Measurements from ENCODE around the gene AP2M1. TPM values are rescaled to one million over a fixed set of nuclear protein-coding genes. Genes with fewer than 3 reads are reported as not detected.

AP2M1 gene
- total and polyA plus RNA-seq, 4 donors: 71.9 to 200 (median 135) TPM

GRCh38 chr3:184180165-184180564, 5.5 kb downstream of the AP2M1 start:
- 92% methylated on average over 6 of the region's 6 CpGs for WGBS
- Histone ChIP-seq H3K4me1 (ENCODE audit: control insufficient read depth in 4 of 4, insufficient read depth in 4 of 4, low read length in 3 of 4) (peaks cover 6 to 29% (median 20%) of the 10 kb centered on the region in 4 donors), H3K27ac (ENCODE audit: low read depth in 1 of 2, low read length in 2 of 2) (no peak overlapping the region)

GRCh38 chr3:184181596-184181995, 6.9 kb downstream of the AP2M1 start:
- no peak overlapping the region for H3K27ac ChIP-seq (ENCODE audit: low read depth in 1 of 2, low read length in 2 of 2)

More at GRCh38 chr3:184180165-184180564, 5.5 kb downstream of the AP2M1 start:
- H3K27me3 ChIP-seq (ENCODE audit: control insufficient read depth in 4 of 4, insufficient read depth in 4 of 4, low read length in 3 of 4): no peaks in the 10 kb centered on the region
- no peaks in the 10 kb centered on the region for H3K9me3 ChIP-seq (ENCODE audit: control insufficient read depth in 4 of 4, low read length in 3 of 4)
- no peak overlapping the region for H3K4me3 ChIP-seq (ENCODE audit: low read depth in 1 of 3, low read length in 3 of 3)
- no peak for DNase-seq (ENCODE audit: low spot score)
- H3K9ac ChIP-seq (ENCODE audit: low read depth in 1 of 2, low read length in 2 of 2): no peak overlapping the region
- H3K36me3 ChIP-seq (ENCODE audit: control insufficient read depth in 4 of 4, insufficient read depth in 3 of 4, low read depth in 1 of 4, low read length in 3 of 4): peaks cover 20 to 70% (median 46%) of the 10 kb centered on the region in 4 donors
- TF ChIP-seq RXRA (IDR thresholded peaks at IDR 0.05): no peak
- TF ChIP-seq REST (IDR thresholded peaks at IDR 0.05): no peak
- TF ChIP-seq YY1 (IDR thresholded peaks at IDR 0.05): no peak

More at GRCh38 chr3:184181596-184181995, 6.9 kb downstream of the AP2M1 start:
- peaks cover 5 to 21% (median 15%) of the 10 kb centered on the region in 4 donors for H3K4me1 ChIP-seq (ENCODE audit: control insufficient read depth in 4 of 4, insufficient read depth in 4 of 4, low read length in 3 of 4)
- H3K27me3 ChIP-seq (ENCODE audit: control insufficient read depth in 4 of 4, insufficient read depth in 4 of 4, low read length in 3 of 4): no peaks in the 10 kb centered on the region
- 95% methylated on average over 9 of the region's 9 CpGs for WGBS
- peaks cover 20 to 70% (median 46%) of the 10 kb centered on the region in 4 donors for H3K36me3 ChIP-seq (ENCODE audit: control insufficient read depth in 4 of 4, insufficient read depth in 3 of 4, low read depth in 1 of 4, low read length in 3 of 4)
- no peak overlapping the region for H3K4me3 ChIP-seq (ENCODE audit: low read depth in 1 of 3, low read length in 3 of 3)
- no peak for DNase-seq (ENCODE audit: low spot score)
- TF ChIP-seq ZBTB33 (IDR thresholded peaks at IDR 0.05) (no peak), EGR1 (IDR thresholded peaks at IDR 0.05; ENCODE audit: low read depth in 2 of 2) (no peak), RAD21 (IDR thresholded peaks at IDR 0.05) (no peak), HNF4G (IDR thresholded peaks at IDR 0.05) (no peak), JUND (IDR thresholded peaks at IDR 0.05) (no peak), ATF3 (IDR thresholded peaks at IDR 0.05) (no peak), MAX (IDR thresholded peaks at IDR 0.05) (no peak), HNF4A (conservative IDR thresholded peaks at IDR 0.05) (no peak), GABPA (IDR thresholded peaks at IDR 0.05 in 1 of 2, conservative IDR thresholded peaks at IDR 0.05 in 1 of 2) (no peak), FOXA1 (IDR thresholded peaks at IDR 0.05) (no peak), TAF1 (conservative IDR thresholded peaks at IDR 0.05) (no peak)
- H3K9me3 ChIP-seq (ENCODE audit: control insufficient read depth in 4 of 4, low read length in 3 of 4): no peaks in the 10 kb centered on the region
- H3K9ac ChIP-seq (ENCODE audit: low read depth in 1 of 2, low read length in 2 of 2): no peak overlapping the region
